Kidney glomerular epithelial cell (primary cell): ENCODE data around the gene SLIT3.

Experiments
- DNase-seq: peaks from one replicate; lab custom pipeline; 2025; lab: John Stamatoyannopoulos, UW

Gene SLIT3

DNA sequence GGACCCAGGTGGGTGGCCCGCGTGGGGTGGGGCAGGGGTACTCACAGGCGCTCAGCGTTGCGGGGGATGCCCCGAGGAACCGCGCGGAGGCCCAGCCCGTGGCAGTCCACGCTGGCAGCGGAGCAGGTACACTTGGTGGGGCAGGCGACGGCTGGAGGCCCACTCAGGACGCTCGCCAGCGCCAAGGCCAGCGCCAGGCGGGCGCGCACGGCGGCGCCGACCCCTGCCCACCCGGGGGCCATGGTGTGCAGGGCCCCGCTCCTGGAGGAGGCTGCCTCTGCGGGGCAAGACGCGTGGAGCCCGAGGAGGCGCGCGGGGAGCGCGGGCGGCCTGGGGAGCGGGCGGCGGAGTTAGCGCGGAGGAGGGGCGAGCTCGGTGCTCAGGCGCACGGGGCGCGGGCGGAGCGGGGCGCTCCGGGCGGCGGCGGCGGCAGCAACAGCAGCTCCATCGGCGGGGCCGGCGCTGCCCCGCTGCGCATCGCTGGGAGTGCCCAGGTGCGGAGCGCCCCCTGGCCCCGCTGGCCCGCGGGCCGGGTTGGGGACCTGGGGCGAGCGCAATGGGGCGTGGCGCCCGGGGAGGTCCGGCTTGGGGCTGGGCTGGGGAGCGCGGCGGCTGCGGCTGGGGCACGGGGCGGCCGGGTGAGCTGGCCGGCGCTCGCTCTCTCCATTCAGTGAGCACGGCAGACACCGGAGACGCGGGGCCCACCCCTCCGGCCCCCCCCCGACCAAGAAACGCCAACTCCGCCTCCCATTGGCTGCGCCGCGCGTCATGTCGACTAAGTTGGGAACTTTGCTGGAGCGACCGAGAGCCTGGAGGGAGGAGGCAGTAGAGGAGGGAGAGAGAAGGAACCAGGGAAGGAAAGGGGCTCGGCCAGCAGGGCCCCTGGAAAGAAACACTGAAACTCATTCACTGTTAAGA is at the start of gene SLIT3:
Gene SLIT3, minus strand, starts transcription at position 672 of the 918 bp plus-strand sequence. Its CDS starts 430 bp downstream, at position 242.
- peak; percentile 82 for DNase-seq

DNA sequence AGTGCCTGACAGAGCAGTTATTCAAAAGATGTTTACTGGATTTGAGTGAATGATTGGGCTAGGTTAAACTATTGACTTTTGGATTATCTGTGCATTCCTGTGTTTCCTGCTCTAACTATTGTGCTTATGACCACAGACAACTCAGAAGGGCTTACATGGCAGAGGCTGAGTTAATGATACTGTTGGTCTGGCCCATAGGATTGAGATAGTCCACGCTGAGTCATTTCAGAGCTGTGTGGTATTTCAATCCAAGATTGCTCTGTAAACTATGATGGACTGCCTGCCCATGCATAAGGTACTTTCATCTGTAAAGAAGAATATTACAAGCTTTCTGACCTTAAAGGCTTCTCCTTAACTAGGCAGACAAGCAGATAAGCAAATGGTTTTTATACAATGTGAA is 49.1 kb upstream of the SLIT3 start:
- peak; percentile 80 for DNase-seq

DNA sequence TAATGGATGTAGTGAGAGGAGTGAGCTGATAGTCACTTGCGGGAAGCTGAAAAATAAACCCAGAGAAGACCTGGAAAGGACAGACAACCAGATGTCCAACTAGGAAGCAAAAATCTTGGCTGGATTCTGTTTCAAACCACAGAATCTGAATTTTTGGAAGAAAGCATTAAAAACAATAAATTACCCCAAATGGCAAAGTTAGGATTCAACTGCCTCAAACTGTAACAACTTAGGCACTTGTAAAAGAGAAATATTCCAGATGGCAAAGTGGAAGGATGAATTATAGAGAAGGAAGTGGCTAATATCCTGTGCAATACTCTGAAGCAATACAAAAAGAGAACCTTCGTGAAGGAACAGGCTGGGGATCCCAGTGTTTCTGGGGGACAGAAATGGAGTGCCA is 46.8 kb upstream of the SLIT3 start:
- no peak for DNase-seq

DNA sequence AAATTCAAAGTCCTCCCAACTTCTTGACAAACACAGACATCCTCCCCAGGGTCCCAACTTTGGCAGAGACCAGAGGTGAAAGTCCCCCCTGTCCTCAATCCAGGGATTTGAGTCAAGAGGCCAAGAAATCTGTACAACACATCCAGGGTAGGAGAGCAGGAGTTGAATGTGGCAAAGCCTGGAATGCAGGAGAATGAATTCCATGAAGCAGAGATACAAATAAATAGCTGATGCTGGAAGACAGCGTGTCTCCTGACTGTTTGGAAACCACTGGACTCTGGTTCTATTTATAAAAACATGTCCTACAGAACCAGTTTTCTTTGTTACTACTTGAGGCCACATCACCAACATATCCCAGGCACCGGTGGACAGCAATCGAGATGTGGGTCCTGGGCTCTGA is 43.7 kb upstream of the SLIT3 start:
- no peak for DNase-seq

DNA sequence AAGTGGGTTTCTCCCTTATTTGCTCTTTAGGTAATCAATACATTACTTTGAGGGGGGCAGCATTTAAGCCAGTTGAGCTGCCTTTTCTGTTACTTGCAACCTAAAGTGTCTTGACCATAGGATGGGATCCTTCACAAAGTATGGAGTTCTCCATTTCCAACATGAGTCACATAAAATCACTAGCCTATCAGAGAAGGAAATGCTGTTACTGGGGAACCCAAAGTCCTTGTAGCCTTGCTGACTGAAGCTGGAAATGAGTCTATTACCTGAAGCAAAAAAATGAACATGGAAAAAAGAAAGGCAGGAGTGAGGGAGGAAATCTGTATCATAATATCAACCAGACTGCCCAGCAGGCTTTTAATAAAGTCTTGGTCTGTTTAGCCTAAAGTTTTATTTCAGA is 42.8 kb upstream of the SLIT3 start:
- no peak for DNase-seq

DNA sequence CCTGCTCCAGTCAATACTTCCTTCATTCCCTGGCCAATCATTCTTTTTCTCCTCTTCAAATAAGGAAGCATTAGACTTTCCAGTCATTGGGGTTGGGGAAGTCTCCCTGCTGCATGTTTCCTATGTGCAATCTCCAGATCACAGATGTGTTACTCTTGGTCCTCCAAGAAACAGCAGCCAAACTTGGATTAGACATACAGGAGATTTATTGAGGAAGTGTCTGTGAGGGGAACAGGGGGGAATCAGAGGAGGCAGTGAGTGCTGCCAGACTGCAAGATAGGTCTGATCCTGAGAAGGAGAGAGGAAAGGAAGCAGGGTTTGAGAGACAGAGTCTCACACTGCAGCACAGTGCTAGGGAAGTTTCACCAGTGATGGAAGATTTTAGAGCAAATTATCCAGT is 40.6 kb upstream of the SLIT3 start:
- no peak for DNase-seq

DNA sequence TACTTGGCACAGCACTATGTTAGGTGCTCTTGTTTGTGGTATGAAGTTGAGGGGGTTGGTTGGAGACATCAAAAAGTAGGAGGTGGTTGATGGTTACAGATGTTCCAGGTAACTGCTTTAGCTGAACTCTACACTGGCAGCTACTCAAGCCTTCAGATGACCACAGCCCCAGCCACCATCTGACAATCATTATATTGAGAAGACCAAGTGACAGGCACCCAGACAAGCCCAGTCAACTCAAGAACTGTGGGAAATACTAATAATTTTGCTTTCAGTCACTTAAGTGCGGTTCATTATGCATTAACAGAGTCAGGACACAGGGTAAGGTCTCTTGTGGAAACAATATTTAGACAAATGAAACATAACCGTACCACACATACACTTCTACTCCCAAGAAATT is 38.9 kb upstream of the SLIT3 start:
- DNase-seq: no peak

DNA sequence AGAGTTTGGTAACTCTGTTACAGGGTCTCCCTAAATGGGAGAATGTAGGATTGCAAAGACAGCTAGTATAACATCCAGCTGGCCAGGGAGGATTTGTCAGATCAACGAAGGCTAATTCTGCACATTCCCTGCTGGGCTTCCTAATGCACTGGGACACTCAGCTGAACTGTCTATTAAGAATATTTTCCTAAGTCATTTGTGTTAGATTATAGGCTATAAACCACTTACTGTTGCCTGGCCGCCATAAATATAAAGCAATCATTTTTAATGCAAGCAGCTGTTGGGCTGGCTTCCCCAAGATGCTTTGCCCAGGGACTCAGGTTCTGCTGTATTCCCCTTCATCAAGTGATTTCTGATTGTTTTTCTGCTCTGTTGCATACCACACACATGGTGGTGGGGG is 35.3 kb upstream of the SLIT3 start:
- DNase-seq: no peak

DNA sequence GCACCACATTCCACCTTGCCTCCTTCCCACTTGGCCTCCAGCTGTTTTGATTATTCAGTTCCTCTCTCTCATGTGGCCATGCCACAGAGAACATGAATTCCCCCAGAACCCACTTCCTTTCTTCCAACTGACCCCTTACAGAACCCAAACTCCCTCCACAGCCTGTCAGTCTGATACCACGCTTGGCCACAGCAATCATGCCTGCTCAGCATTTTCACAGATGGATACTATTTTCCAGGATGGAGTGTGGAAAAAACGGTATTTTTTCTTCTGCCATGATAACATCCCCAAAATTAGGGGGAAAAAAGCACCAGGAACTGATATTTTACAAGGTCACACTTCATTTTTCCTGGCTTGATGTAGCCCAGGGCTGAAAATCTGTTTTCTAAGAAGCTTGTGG is 34.9 kb upstream of the SLIT3 start:
- no peak for DNase-seq

DNA sequence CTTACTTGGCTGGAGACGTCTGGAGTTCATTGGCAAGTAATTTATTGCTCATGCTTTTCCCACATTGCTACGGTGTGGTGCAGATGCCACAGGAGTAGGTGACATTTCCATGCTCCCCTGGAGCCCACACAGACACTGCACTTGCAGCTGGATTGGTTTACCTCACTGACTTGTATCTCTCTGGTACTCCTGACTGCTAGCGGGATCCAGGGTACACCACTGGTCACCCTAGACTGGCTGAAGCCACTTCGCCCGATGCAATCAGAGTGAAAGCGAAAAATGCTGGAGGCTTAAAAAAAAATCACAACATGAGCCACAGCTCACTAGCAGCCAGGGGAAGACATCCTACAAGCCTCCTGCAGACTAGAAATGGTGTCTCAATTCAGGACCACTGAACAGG is 32.6 kb upstream of the SLIT3 start:
- DNase-seq: no peak

DNA sequence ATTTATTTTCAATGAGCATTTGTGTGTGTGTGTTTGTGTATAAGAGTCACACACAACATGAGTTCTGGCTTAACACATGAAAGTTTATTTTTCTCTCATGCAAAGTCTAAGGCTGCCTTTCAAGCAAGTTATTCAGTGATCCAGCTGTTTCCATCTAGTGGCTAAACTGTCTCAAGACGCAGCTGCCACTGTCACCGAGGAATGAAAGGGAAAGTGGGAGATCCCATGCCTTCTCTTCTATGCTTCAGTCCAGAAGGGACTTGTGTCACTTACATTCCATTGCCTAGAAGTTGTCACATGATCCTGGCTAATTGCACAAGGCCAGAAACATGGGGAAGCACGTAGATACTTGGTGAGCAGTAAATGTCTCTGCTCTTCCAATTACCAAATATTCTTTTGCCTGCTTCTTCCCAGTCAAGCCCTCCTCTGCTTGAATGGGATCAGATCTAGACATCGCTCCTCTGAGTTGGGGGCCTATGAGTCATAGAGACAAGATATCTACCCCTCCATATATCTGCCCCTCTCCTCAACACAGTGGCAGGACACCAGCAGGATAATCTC is 30.4 kb upstream of the SLIT3 start:
- no peak for DNase-seq

DNA sequence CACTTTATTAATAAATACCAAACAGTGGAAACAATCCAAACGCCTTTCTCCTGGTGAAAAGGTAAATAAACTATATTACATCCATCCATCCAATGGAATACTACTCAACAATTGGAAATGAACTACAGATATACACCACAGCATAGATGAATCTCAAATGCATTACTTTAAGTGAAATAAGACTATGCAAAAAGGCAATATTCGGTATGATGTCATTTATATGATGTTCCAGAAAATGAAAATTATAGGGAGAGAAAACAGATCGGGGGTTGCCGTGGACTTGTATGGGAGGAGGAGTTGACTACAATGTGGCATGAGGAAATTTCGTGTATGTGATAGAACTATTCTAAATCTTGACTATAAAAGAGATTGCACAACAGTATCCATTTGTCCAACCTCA is 27.5 kb upstream of the SLIT3 start:
- DNase-seq: no peak

DNA sequence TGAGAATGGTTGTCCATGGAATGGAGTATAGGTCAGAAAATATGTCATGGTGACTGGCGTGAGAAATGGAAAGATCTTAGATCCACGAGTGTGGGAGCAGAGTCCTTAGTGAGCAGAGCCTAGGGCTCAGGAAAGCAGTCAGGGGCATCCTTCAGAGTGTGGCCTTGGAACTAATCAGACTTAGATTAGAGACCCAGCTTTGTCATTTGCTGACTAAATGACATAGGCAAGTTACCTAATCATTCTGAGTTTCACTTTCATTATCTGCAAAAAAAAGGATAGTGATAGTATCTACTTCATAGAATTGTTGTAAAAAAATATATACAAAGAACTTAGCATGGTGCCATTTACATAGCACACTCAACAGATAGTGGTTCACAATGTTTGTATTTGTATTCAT is 24.3 kb upstream of the SLIT3 start:
- DNase-seq: no peak

DNA sequence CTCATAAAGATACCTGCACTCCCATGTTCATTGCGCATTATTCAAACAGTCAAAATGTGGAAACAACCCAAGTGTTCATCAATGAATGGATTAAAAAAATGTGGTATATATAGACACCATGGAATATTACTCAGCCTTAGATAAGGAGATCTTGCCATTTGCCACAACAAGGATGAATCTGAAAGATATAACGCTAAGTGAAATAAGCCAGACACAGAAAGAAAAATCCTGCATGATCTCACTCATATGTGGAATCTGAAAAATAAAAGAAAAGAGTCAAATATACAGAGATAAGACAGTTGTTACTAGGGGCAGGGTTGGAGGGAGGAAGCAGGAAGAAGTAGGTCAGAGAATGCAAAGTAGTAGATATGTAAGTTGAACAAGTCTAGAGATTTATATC is 17.6 kb upstream of the SLIT3 start:
- DNase-seq: no peak

DNA sequence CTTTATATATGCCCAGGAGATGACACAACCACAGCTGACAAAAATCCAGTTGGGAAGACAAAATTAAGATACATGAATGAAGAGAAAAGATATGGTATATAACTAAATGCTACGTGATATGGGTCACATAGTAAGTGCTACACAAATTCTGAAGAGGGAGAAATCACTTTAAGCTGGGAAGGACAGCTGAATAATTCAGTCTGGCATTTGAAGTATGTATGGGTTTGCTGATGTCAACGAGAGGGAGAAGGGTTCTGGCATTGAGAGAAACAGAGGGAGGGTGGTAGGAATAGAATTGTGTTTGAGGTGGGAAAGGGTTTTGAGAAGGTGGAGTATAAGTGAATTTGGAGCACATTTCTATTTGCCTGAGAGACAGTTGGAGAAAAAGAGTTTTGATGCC is 6.7 kb upstream of the SLIT3 start:
- DNase-seq: no peak

DNA sequence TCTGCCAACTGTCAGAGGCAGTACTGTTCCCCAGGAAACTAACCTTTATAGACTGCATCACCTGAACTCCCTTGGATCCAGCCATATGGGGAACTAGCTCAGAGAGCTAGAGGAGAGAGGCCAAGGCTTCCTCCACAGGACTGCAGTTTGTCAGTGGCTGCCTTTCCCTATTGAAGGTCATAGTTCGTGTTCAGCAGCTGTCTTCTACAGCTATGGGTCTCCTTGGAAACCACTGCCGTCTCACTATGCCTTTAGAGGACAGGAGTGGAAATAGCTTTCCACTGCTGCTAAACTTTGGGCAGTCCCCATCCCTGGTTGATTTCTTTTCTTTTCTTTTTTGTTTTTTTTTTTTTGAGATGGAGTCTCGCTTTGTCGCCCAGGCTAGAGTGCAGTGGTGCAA is 4.4 kb upstream of the SLIT3 start:
- no peak for DNase-seq

DNA sequence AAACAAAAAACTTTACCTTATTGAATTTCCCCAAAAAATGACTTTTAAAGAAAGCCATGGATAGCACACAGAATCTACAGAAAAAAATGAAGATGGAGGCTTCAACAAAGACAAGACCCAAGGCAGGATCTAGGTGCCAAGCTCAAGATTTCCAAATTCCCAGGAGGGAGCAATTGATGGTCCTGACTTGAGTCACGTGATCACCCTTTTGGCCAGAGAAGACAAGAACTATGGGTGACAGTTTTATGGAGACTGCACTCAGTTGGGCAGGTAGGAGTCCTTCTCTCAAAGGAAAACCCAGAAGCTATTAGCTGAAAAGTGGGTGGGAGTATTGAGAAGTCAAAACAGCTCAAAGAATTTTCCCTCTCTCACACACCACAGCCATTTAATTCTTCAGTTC is 3.2 kb upstream of the SLIT3 start:
- no peak for DNase-seq

DNA sequence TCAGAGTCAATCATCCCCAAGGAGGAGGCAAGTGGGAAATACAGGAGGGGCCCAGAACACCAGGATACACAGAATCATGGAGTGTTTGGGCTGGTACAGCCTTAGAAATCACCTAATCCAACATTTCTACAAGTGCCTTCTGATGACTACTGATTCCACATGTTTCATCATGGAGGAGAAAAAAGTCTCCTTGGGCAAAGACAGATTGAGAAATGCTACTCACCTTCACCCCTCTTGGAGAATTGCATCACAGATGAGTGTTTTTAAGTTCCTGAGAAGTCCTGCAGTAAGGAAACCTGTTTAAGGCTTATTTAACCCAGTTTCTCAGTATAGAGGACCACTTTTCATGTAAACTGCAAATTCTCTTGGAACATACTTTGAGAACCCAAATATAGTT is 2.2 kb upstream of the SLIT3 start:
- no peak for DNase-seq

DNA sequence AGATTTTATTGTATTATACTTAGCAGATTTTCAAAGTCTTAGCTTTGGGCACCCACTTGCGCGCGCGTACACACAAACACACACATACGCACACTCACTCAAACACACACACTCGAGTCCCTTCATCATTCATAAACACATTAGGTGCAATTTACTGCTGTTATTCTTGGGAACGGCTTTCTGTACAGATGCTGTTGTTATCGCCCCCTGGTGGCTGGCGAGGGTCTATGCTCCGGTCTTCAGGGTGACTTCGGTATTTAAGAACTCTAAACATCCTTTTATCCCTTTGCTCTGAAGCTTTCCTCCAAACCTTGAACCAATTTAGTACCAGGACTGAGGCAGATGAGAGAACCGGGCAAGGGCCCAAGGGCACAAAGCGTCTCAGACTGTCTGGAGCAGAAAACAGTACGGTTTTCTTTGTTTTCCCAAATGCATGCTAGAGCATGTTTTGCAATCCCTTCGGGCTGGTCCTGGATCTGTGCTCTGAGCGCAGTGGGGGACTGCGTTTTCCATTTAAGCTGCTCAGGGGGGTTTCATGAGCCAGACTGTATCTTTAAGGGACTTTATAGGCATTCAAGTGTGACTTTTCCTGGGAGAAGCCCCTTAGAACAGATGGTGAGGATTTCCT is 1.7 kb upstream of the SLIT3 start:
- peak; percentile 93 for DNase-seq

DNA sequence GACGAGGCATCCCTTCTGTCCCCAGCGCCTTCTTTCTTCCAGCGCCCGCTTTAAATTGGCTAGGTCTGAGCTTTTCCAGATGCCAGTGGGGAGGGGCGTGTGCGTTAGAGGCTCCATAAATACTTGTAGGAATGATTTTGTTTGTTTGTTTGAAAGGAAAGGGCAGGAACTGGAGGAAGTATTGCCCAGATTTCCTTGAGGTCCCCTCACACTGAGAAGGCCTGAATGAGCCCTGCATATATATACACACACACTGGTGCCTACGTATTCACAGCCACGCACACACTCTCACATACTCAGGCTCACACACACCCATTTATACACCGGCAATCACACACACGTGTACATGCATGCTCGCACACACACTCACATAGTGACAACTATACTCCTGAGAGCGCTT is 1.0 kb upstream of the SLIT3 start:
- no peak for DNase-seq

DNA sequence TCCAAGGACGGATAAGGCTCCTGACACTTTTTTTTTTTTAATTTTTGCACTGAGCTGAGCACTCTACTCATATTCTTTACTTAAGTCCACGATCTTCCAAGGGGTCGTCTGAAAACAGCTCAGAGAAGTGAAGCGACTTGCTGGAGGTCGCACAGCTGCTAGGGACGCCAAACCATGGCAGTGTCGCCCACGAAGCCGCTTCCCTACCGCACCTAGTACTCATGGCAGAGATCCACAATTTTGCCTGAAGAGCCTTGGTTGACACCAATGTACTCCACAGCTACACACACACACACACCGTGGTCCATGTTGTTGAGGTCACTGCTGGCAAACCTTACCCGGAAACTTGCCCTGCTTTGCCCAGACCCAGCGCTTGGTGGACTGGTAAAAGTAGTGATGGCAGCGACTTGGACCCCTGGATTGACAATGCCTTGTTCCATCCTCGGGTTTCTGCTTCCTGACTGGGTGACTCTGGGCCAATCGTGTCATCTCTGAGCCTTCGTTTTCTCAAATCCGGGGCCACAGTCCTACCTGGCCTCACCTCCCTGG is 521 bp upstream of the SLIT3 start:
- DNase-seq: no peak

DNA sequence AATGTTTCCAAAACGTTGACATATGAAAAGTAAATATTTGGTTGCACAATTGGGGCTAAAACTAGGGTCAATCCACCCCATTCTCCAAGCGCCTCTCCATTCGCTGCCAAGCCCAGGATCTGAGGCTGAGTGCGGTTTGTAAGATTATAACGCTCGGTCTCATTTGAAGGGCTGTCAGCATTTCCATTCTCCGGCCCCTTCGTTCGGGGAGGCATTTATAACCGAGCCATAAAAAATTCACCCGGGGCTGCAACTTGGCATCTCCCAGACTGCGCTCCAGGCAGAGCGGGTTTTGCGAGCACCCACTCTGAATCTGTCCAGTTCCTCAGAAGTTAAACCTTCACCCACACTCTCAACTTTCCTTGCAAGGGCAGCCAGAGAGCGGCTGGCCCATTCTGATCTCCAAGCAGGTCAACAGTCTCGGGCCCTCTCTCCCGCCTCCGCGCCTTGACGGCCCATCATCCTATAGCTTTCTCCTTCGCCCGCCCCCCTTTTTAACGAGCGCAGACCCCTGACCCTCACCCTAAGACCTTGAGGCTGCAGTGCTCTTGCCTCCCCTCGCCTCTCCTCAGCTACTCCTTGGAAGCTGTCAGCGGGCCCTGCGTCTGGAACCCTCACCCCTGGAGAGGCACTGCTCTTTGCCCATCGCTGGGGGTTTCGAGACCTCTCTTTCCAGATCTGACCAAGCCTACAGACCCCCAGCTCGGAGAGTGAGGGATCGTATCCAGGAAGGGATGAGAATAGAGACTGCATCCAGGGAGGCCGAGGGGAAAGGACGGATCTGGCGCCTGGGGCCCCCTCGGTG is 1.1 kb downstream of the SLIT3 start:
- peak; percentile 36 for DNase-seq
